ENCODE data around the gene GLMP. TPM values are rescaled to one million over a fixed set of nuclear protein-coding genes. Genes with fewer than 3 reads are reported as not detected.
"Not testable (repeated sequence)": the region's sequence is repeated elsewhere in the genome, so short reads cannot be mapped to it uniquely, and the experiment has no call there.

The GLMP gene
- polyA plus RNA-seq, 1 experiment: 41.1 TPM

DNA sequence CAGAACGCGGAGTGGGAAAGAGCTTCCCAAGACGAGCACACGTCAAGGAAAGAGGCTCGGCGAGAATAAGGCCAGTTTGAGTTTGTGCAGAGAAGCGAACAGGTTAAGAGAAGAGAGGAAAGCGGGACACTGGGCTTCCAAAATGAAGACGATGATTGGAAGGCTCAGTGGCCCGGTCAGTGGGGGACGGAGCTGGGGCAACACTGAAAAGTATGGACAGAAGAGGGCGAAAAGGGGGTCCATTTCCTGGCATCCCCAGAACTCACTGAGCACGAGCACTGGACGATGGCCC, 42.4 kb upstream of the GLMP start:
- ChIA-PET POLR2A (no interaction called here), CTCF (interaction anchor here (0.9 to 1.4 kb wide), 2 partner anchors 14 to 21 kb away, joined by 4 read pairs; no protein-coding TSS in a partner anchor)
- no peak for DNase-seq (ENCODE audit: low read depth)
- peaks cover 3% of the 10 kb centered on the region for H3K36me3 ChIP-seq (ENCODE audit: control insufficient read depth, insufficient read depth, low read length)
- peak overlapping the region; percentile 91 for H3K4me3 ChIP-seq (ENCODE audit: low read depth, low read length)
- H3K27me3 ChIP-seq (ENCODE audit: control insufficient read depth, insufficient read depth, low read length): no peaks in the 10 kb centered on the region
- TF ChIP-seq, protein P1, sequence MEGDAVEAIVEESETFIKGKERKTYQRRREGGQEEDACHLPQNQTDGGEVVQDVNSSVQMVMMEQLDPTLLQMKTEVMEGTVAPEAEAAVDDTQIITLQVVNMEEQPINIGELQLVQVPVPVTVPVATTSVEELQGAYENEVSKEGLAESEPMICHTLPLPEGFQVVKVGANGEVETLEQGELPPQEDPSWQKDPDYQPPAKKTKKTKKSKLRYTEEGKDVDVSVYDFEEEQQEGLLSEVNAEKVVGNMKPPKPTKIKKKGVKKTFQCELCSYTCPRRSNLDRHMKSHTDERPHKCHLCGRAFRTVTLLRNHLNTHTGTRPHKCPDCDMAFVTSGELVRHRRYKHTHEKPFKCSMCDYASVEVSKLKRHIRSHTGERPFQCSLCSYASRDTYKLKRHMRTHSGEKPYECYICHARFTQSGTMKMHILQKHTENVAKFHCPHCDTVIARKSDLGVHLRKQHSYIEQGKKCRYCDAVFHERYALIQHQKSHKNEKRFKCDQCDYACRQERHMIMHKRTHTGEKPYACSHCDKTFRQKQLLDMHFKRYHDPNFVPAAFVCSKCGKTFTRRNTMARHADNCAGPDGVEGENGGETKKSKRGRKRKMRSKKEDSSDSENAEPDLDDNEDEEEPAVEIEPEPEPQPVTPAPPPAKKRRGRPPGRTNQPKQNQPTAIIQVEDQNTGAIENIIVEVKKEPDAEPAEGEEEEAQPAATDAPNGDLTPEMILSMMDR (IDR thresholded peaks at IDR 0.05; ENCODE audit: insufficient read depth, low read depth, low read length): peak; percentile 26; the same call in 1 of the 2 replicates

GRCh38 chr1:156337052-156337887, 41.8 kb upstream of the GLMP start:
- DNase-seq (ENCODE audit: low read depth): no peak
- CTCF ChIA-PET: interaction anchor here (0.9 to 1.4 kb wide), 4 partner anchors 9 to 21 kb away, joined by 3 to 4 read pairs (median 4); no protein-coding TSS in a partner anchor
- POLR2A ChIA-PET: no interaction called here
- TF ChIP-seq, protein P1 (IDR thresholded peaks at IDR 0.05; ENCODE audit: insufficient read depth, low read depth, low read length): no peak
- Histone ChIP-seq H3K36me3 (ENCODE audit: control insufficient read depth, insufficient read depth, low read length) (peaks cover 3% of the 10 kb centered on the region), H3K4me3 (ENCODE audit: low read depth, low read length) (peak overlapping the region; percentile 91), H3K27me3 (ENCODE audit: control insufficient read depth, insufficient read depth, low read length) (no peaks in the 10 kb centered on the region)

DNA sequence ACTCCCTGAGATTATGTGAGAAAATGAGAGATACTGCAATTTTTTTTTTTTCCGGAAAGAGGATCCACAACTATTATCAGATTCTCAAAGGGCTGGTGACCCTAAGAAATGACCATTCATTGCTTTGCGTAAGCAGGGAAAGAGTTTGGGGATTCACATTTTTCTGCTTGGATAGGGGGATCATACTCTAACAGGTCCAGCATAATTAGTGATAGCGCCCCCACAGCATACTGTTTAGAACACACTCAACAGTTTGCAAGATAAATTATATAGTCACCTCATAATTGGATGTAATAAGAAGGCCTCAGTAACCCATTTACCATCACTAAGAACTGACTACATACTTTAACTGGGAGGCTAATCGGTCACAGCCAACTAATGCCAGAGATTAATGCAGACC, 40.8 kb upstream of the GLMP start:
- TF ChIP-seq, protein P1 (IDR thresholded peaks at IDR 0.05; ENCODE audit: insufficient read depth, low read depth, low read length): 0 out of 2 replicates have a peak, but pooled peaks have one; percentile 15
- CTCF ChIA-PET: interaction anchor here (0.7 to 3.3 kb wide), 5 partner anchors 9 to 23 kb away, joined by 3 to 13 read pairs (median 3); no protein-coding TSS in a partner anchor
- H3K4me3 ChIP-seq (ENCODE audit: low read depth, low read length): no peak overlapping the region
- H3K36me3 ChIP-seq (ENCODE audit: control insufficient read depth, insufficient read depth, low read length): peaks cover 3% of the 10 kb centered on the region
- DNase-seq (ENCODE audit: low read depth): no peak
- H3K27me3 ChIP-seq (ENCODE audit: control insufficient read depth, insufficient read depth, low read length): no peaks in the 10 kb centered on the region
- POLR2A ChIA-PET: no interaction called here

DNA sequence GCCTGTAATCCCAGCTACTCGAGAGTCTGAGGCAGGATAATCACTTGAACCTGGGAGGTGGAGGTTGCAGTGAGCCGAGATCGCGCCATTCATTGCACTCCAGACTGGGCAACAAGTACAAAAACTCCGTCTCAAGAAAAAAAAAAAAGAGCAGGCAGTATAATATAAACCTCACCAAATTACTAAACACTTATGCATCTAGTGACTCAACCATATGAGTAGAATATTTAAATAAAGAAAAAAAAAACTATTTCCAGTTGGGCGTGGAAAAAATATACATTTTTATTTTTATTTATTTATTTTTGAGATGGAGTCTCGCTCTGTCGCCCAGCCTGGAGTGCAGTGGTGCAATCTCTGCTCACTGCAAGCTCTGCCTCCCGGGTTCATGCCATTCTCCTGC, 27.7 kb upstream of the GLMP start:
- DNase-seq (ENCODE audit: low read depth); H3K4me3 ChIP-seq (ENCODE audit: low read depth, low read length); H3K27me3 ChIP-seq (ENCODE audit: control insufficient read depth, insufficient read depth, low read length); POLR2A ChIA-PET: not testable (repeated sequence)
- H3K36me3 ChIP-seq (ENCODE audit: control insufficient read depth, insufficient read depth, low read length): peaks cover 22% of the 10 kb centered on the region
- CTCF ChIA-PET: interaction anchor here (0.9 to 1.2 kb wide), 3 partner anchors 10 to 232 kb away, joined by 3 to 4 read pairs (median 3); partner anchors contain the start of genes CCT3 and TSACC

DNA sequence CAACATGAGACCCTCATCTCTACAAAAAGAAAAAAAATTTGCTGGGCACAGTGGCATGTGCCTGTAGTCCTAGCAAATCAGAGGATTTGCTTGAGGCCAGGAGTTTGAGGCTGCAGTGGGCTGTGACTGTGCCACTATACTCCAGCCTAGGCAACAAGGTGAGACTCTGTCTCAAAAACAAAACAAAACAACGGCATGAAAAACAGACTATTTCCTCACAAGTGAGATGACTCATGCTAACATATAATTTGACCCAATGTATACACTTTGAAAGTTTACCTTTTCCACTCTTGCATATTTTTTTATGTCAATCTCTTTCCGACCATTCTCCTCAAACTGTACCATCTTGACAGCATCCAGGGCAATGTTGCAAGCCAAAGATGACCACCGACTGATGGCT, 25.1 kb upstream of the GLMP start:
- DNase-seq (ENCODE audit: low read depth): no peak
- no peak overlapping the region for H3K4me3 ChIP-seq (ENCODE audit: low read depth, low read length)
- no peaks in the 10 kb centered on the region for H3K27me3 ChIP-seq (ENCODE audit: control insufficient read depth, insufficient read depth, low read length)
- ChIA-PET POLR2A (no interaction called here), CTCF (interaction anchor here (0.6 to 2.7 kb wide), 7 partner anchors 9 to 155 kb away, joined by 3 to 25 read pairs (median 4); no protein-coding TSS in a partner anchor)
- peaks cover 33% of the 10 kb centered on the region for H3K36me3 ChIP-seq (ENCODE audit: control insufficient read depth, insufficient read depth, low read length)
- TF ChIP-seq, protein P1 (IDR thresholded peaks at IDR 0.05; ENCODE audit: insufficient read depth, low read depth, low read length): no peak

Data from BJ (cell line).